ENCODE data around the gene GCK. TPM values are rescaled to one million over a fixed set of nuclear protein-coding genes. Genes with fewer than 3 reads are reported as not detected.

Gene GCK
- total RNA-seq, 1 donor from 2014 or later = not detected

GRCh38 chr7:44112997-44113763 lies 76.1 kb downstream of the GCK start:
- TF ChIP-seq, protein P1, sequence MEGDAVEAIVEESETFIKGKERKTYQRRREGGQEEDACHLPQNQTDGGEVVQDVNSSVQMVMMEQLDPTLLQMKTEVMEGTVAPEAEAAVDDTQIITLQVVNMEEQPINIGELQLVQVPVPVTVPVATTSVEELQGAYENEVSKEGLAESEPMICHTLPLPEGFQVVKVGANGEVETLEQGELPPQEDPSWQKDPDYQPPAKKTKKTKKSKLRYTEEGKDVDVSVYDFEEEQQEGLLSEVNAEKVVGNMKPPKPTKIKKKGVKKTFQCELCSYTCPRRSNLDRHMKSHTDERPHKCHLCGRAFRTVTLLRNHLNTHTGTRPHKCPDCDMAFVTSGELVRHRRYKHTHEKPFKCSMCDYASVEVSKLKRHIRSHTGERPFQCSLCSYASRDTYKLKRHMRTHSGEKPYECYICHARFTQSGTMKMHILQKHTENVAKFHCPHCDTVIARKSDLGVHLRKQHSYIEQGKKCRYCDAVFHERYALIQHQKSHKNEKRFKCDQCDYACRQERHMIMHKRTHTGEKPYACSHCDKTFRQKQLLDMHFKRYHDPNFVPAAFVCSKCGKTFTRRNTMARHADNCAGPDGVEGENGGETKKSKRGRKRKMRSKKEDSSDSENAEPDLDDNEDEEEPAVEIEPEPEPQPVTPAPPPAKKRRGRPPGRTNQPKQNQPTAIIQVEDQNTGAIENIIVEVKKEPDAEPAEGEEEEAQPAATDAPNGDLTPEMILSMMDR (IDR thresholded peaks at IDR 0.05) = no peak
- no peaks in the 10 kb centered on the region for H3K9me3 Mint-ChIP-seq (ENCODE audit: unreplicated experiment)
- no peak for DNase-seq (ENCODE audit: extremely low spot score, unreplicated experiment)
- H3K4me1 Mint-ChIP-seq (ENCODE audit: unreplicated experiment) = peaks cover 13% of the 10 kb centered on the region
- no peaks in the 10 kb centered on the region for H3K27me3 Mint-ChIP-seq (ENCODE audit: unreplicated experiment)
- H3K27ac Mint-ChIP-seq (ENCODE audit: unreplicated experiment) = no peak overlapping the region
- no peak overlapping the region for H3K4me3 Mint-ChIP-seq (ENCODE audit: unreplicated experiment)
- peaks cover 23% of the 10 kb centered on the region for H3K36me3 Mint-ChIP-seq (ENCODE audit: unreplicated experiment)

- Mint-ChIP-seq H3K27me3 (ENCODE audit: unreplicated experiment) (no peaks in the 10 kb centered on the region), H3K27ac (ENCODE audit: unreplicated experiment) (no peak overlapping the region), H3K4me1 (ENCODE audit: unreplicated experiment) (peaks cover 13% of the 10 kb centered on the region), H3K36me3 (ENCODE audit: unreplicated experiment) (peaks cover 21% of the 10 kb centered on the region), H3K9me3 (ENCODE audit: unreplicated experiment) (no peaks in the 10 kb centered on the region), H3K4me3 (ENCODE audit: unreplicated experiment) (no peak overlapping the region)
- TF ChIP-seq, protein P1 (IDR thresholded peaks at IDR 0.05) = no peak
- no peak for DNase-seq (ENCODE audit: extremely low spot score, unreplicated experiment)
Measured at GRCh38 chr7:44112231-44112996, 76.8 kb downstream of the GCK start.

- H3K4me1 Mint-ChIP-seq (ENCODE audit: unreplicated experiment) = peaks cover 19% of the 10 kb centered on the region
- no peak overlapping the region for H3K27ac Mint-ChIP-seq (ENCODE audit: unreplicated experiment)
- H3K36me3 Mint-ChIP-seq (ENCODE audit: unreplicated experiment) = peaks cover 21% of the 10 kb centered on the region
- H3K27me3 Mint-ChIP-seq (ENCODE audit: unreplicated experiment) = no peaks in the 10 kb centered on the region
- no peaks in the 10 kb centered on the region for H3K9me3 Mint-ChIP-seq (ENCODE audit: unreplicated experiment)
- no peak overlapping the region for H3K4me3 Mint-ChIP-seq (ENCODE audit: unreplicated experiment)
- TF ChIP-seq, protein P1 (IDR thresholded peaks at IDR 0.05) = no peak
- DNase-seq (ENCODE audit: extremely low spot score, unreplicated experiment) = no peak
Measured at GRCh38 chr7:44111761-44112160, 77.5 kb downstream of the GCK start.

DNA sequence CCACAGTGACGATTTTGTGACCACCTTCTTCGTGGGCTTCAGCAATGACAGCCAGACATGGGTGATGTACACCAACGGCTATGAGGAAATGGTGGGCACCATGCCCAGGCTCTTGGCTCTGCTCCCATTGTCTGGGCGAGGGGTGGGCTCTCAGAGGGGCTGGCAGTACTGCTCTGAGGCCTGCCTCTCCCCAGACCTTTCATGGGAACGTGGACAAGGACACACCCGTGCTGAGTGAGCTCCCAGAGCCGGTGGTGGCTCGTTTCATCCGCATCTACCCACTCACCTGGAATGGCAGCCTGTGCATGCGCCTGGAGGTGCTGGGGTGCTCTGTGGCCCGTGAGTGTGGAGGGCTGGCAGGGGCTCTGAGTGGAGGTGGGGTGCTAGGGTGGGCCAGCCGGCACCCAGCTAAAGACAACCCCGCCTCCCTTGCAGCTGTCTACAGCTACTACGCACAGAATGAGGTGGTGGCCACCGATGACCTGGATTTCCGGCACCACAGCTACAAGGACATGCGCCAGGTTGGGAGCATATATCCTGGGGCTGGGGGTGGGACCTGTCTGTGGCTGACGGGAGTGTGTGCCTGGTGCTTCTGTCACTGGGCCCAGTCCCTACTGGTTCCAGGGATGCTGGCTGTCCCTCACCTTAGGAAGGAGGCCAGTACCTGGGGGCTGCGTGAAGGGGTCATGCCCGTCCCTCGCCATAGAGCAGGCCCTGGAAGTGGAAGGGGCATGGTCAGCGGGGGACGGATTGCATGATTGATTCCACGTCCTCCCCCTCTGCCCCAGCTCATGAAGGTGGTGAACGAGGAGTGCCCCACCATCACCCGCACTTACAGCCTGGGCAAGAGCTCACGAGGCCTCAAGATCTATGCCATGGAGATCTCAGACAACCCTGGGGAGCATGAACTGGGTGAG lies 78.3 kb downstream of the GCK start:
- H3K36me3 Mint-ChIP-seq (ENCODE audit: unreplicated experiment) = peaks cover 26% of the 10 kb centered on the region
- TF ChIP-seq, protein P1 (IDR thresholded peaks at IDR 0.05) = no peak
- H3K4me1 Mint-ChIP-seq (ENCODE audit: unreplicated experiment) = peaks cover 24% of the 10 kb centered on the region
- H3K27me3 Mint-ChIP-seq (ENCODE audit: unreplicated experiment) = no peaks in the 10 kb centered on the region
- H3K27ac Mint-ChIP-seq (ENCODE audit: unreplicated experiment) = no peak overlapping the region
- H3K9me3 Mint-ChIP-seq (ENCODE audit: unreplicated experiment) = no peaks in the 10 kb centered on the region
- DNase-seq (ENCODE audit: extremely low spot score, unreplicated experiment) = no peak
- H3K4me3 Mint-ChIP-seq (ENCODE audit: unreplicated experiment) = no peak overlapping the region
